Natural killer cell (primary cell): ENCODE results near the gene AKAP7. TPM values are rescaled to one million over a fixed set of nuclear protein-coding genes. Genes with fewer than 3 reads are reported as not detected.

Source experiments
- ATAC-seq, 3 donors: fragments of 150-1000 bp in 2 of 3; fragments of 200-7000 bp in 1 of 3; cut with Tn5 transposase; 1 replicate in 1 of 3; 2 replicates in 2 of 3; pipeline ENCODE4 v1.10.0; 2021; ENCODE audit warnings: mild to moderate bottlenecking in 2 of 3, moderate library complexity in 2 of 3
- DNase-seq, 2 donors: peaks; one replicate each; pipeline versions ENCODE4 v3.0.0 to v3.0.0-alpha.2; 2013 to 2021; ENCODE audit warnings: mixed read lengths in 1 of 2
- H3K27ac ChIP-seq: one replicate; pipeline ENCODE4 v1.5.1; 2013; ENCODE audit warnings: mild to moderate bottlenecking, low read length
- H3K27me3 ChIP-seq: one replicate; pipeline ENCODE4 v1.6.1; 2013; ENCODE audit warnings: low read length; ENCODE audit not compliant: control insufficient read depth, insufficient read depth
- H3K36me3 ChIP-seq: one replicate; pipeline ENCODE4 v1.6.1; 2013; ENCODE audit warnings: low read length; ENCODE audit not compliant: control insufficient read depth, insufficient read depth
- H3K4me1 ChIP-seq: one replicate; pipeline ENCODE4 v1.6.1; 2013; ENCODE audit warnings: low read length; ENCODE audit not compliant: control insufficient read depth, insufficient read depth
- H3K4me3 ChIP-seq: one replicate; pipeline ENCODE4 v1.5.1; 2013; ENCODE audit warnings: low read length
- H3K9me3 ChIP-seq: one replicate; pipeline ENCODE4 v1.6.1; 2013; ENCODE audit warnings: low read length; ENCODE audit not compliant: control insufficient read depth, insufficient read depth
- H3K27ac Mint-ChIP-seq, 2 donors: one replicate each; pipeline ENCODE4 v1.8.0; 2022; ENCODE audit warnings: mild to moderate bottlenecking in 2 of 2, mixed read lengths in 2 of 2, moderate library complexity in 1 of 2
- H3K27me3 Mint-ChIP-seq, 2 donors: one replicate each; pipeline ENCODE4 v1.8.0; 2022; ENCODE audit warnings: low read depth in 2 of 2, mixed read lengths in 2 of 2
- H3K36me3 Mint-ChIP-seq: one replicate; pipeline ENCODE4 v1.8.0; 2022; ENCODE audit warnings: mixed read lengths
- H3K4me1 Mint-ChIP-seq, 2 donors: one replicate each; pipeline ENCODE4 v1.8.0; 2022; ENCODE audit warnings: mixed read lengths in 2 of 2
- H3K4me3 Mint-ChIP-seq: one replicate; pipeline ENCODE4 v1.8.0; 2022; ENCODE audit warnings: mild to moderate bottlenecking, moderate library complexity, mixed read lengths
- H3K9me3 Mint-ChIP-seq, 2 donors: one replicate each; pipeline ENCODE4 v1.8.0; 2022; ENCODE audit warnings: mixed read lengths in 2 of 2
- WGBS: methylation state at CpG from one replicate; pipeline ENCODE4 v1.1.7; 2013; ENCODE audit warnings: missing lambda C conversion rate; ENCODE audit not compliant: insufficient coverage; 5-methylcytosine and 5-hydroxymethylcytosine counted together
- intact Hi-C: fragments of 100-400 bp; cut with micrococcal nuclease; formaldehyde crosslinking; loops from one replicate; pipeline ENCODE4 v1.14.2; 2022
- total RNA-seq, 4 donors: library from RNA; stranded (reverse); fragments of 120-200 nt in 1 of 4; gene quantifications; one replicate each; pipeline versions ENCODE4 v1.2.3 to v1.2.4, GENCODE V29; 2013 to 2022
- TF ChIP-seq, protein P1 (sequence below): fragments of 200-600 bp; IDR thresholded peaks from one replicate; pipeline ENCODE4 v1.8.0; 2022; ENCODE audit warnings: antibody characterized with exemption

The AKAP7 gene
- total RNA-seq, 3 donors from 2014 or later (not counting 1 experiment from before 2014, with no cell fraction given) = 13.5 to 21.0 (median 14.7) TPM

DNA sequence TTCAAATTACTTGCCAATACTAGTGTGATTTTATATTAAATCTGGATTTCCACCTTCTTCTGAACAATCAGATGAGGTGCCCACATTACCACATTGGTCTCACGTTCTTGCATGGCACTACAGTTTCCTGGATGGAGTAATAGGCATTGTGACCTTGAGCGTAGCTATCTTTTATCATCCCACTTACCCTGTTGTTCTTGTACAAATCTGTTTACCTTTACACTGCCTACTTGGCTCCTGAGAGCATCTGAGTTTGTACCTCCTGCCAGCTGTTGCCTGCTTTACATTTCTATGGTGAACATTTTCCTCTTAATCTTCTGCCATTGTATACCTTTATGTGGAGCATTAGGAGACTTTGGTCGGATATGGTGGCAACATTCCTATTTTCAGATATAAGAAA lies 90.7 kb downstream of the AKAP7 start:
- peaks cover 5% of the 10 kb centered on the region for H3K4me1 ChIP-seq
- no peaks in the 10 kb centered on the region for H3K27me3 ChIP-seq
- H3K9me3 Mint-ChIP-seq = no peaks in the 10 kb centered on the region
- no peak for ATAC-seq
- DNase-seq = no peak
- H3K36me3 ChIP-seq = no peaks in the 10 kb centered on the region
- H3K9me3 ChIP-seq = no peaks in the 10 kb centered on the region
- peaks cover 24 to 47% of the 10 kb centered on the region in 2 donors for H3K4me1 Mint-ChIP-seq
- 85% methylated on average over 3 of the region's 3 CpGs for WGBS
- H3K27ac ChIP-seq = no peak overlapping the region
- H3K4me3 Mint-ChIP-seq = no peak overlapping the region
- H3K27ac Mint-ChIP-seq = no peak overlapping the region
- no peaks in the 10 kb centered on the region for H3K27me3 Mint-ChIP-seq
- TF ChIP-seq, protein P1, sequence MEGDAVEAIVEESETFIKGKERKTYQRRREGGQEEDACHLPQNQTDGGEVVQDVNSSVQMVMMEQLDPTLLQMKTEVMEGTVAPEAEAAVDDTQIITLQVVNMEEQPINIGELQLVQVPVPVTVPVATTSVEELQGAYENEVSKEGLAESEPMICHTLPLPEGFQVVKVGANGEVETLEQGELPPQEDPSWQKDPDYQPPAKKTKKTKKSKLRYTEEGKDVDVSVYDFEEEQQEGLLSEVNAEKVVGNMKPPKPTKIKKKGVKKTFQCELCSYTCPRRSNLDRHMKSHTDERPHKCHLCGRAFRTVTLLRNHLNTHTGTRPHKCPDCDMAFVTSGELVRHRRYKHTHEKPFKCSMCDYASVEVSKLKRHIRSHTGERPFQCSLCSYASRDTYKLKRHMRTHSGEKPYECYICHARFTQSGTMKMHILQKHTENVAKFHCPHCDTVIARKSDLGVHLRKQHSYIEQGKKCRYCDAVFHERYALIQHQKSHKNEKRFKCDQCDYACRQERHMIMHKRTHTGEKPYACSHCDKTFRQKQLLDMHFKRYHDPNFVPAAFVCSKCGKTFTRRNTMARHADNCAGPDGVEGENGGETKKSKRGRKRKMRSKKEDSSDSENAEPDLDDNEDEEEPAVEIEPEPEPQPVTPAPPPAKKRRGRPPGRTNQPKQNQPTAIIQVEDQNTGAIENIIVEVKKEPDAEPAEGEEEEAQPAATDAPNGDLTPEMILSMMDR = no peak
- H3K4me3 ChIP-seq = no peak overlapping the region
- H3K36me3 Mint-ChIP-seq = peaks cover 4% of the 10 kb centered on the region
- intact Hi-C loops = no loop called here

DNA sequence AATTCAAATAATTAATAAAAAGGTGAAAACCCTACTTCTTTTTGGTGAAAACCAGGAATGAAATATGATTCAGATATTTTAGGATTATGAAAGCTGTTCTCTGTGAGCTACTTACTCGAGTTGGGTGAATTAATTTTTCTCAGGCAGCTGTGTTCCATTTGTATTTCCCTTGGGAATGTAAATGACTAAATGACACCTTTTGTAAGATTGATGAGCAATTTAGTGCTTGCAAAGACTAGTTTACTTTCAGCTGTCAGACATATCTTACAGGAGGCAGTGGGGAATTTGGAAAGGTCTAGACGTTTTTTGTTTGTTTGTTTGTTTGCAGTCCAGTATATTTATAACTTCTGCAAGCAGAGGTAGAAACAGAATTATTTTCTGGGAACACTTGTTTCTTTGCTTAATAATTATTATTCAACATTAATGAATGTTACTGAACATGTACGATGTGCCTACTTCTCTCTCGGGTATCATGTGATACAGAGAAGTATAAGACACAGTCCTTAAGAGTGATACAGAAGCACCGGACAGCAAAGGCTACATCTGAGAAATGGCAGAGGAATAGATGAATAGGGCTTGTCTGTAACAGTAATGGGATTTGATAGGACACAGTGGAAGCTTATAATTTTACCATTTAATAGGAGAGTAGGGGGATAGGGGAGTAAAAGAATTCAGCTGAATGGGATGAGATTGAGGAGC lies 91.3 kb downstream of the AKAP7 start:
- no peaks in the 10 kb centered on the region for H3K36me3 ChIP-seq
- intact Hi-C loops = no loop called here
- H3K4me1 Mint-ChIP-seq = peaks cover 24 to 45% of the 10 kb centered on the region in 2 donors
- no peaks in the 10 kb centered on the region for H3K27me3 ChIP-seq
- TF ChIP-seq, protein P1 = no peak
- ATAC-seq (no peak), DNase-seq (no peak)
- no peaks in the 10 kb centered on the region for H3K9me3 Mint-ChIP-seq
- no peak overlapping the region for H3K27ac ChIP-seq
- peak overlapping the region in 1 of 2 donors; percentile 1 for H3K27ac Mint-ChIP-seq
- peaks cover 5% of the 10 kb centered on the region for H3K4me1 ChIP-seq
- H3K27me3 Mint-ChIP-seq = no peaks in the 10 kb centered on the region
- H3K4me3 ChIP-seq = no peak overlapping the region
- no peaks in the 10 kb centered on the region for H3K36me3 Mint-ChIP-seq
- WGBS = 95% methylated on average over 5 of the region's 5 CpGs
- H3K9me3 ChIP-seq = no peaks in the 10 kb centered on the region
- no peak overlapping the region for H3K4me3 Mint-ChIP-seq

DNA sequence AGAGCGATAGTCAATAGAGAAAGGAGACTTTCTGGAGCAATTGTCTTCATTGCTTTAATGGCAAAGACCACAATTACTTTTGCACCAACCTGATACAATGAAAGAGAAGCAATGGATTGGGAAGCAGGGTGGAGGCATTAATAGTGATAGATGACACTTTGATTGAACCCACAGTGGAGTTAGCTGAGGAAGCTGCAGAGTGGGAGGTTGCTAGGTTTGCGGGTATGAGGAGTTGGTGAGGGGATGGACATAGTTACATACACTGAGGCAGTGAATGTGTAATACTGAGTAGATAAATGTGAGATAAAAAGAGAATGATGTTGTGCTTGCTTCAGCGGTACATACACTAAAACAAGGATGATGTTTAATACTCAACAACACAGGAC lies 91.9 kb downstream of the AKAP7 start:
- Histone ChIP-seq H3K36me3 (no peaks in the 10 kb centered on the region), H3K4me1 (peaks cover 5% of the 10 kb centered on the region), H3K4me3 (no peak overlapping the region), H3K27ac (no peak overlapping the region), H3K27me3 (no peaks in the 10 kb centered on the region), H3K9me3 (no peaks in the 10 kb centered on the region)
- TF ChIP-seq, protein P1 = no peak
- no peak for ATAC-seq
- no peaks in the 10 kb centered on the region for H3K36me3 Mint-ChIP-seq
- no peaks in the 10 kb centered on the region for H3K27me3 Mint-ChIP-seq
- no peak for DNase-seq
- 95% methylated on average over 3 of the region's 3 CpGs for WGBS
- no peak overlapping the region for H3K4me3 Mint-ChIP-seq
- intact Hi-C loops = no loop called here
- H3K9me3 Mint-ChIP-seq = no peaks in the 10 kb centered on the region
- H3K4me1 Mint-ChIP-seq = peaks cover 24 to 40% of the 10 kb centered on the region in 2 donors
- H3K27ac Mint-ChIP-seq = peak overlapping the region in 1 of 2 donors; percentile 1

DNA sequence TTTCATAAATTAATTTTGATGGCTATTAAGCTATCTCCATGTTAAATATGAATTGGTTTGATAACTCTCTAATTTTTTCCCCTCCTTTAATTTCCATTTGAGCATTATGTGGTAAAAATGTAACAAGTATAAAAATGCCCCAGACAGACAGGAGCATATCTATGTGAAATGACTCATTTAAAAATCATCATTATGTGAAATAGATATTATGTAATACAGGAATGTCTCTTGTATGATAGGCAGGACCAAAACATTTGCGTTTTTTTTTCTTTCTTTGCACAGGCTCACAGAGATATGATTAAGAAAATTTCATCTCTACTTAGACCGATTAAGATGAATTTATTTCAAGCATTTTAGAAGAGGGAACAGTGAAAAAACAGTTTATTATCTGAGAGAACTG lies 95.8 kb downstream of the AKAP7 start:
- no peaks in the 10 kb centered on the region for H3K36me3 ChIP-seq
- ATAC-seq (no peak), DNase-seq (no peak)
- no peak overlapping the region for H3K27ac Mint-ChIP-seq
- TF ChIP-seq, protein P1 = no peak
- H3K4me1 Mint-ChIP-seq = peaks cover 18 to 33% of the 10 kb centered on the region in 2 donors
- no peak overlapping the region for H3K27ac ChIP-seq
- no peaks in the 10 kb centered on the region for H3K27me3 Mint-ChIP-seq
- no peak overlapping the region for H3K4me3 Mint-ChIP-seq
- H3K36me3 Mint-ChIP-seq = no peaks in the 10 kb centered on the region
- no peak overlapping the region for H3K4me3 ChIP-seq
- WGBS = no CpG with 5 or more reads among the region's 2 CpGs
- H3K9me3 ChIP-seq = no peaks in the 10 kb centered on the region
- intact Hi-C loops = no loop called here
- no peaks in the 10 kb centered on the region for H3K27me3 ChIP-seq
- H3K9me3 Mint-ChIP-seq = no peaks in the 10 kb centered on the region
- no peaks in the 10 kb centered on the region for H3K4me1 ChIP-seq
